Rectal smooth muscle tissue (tissue), 1 donor: ENCODE measurements around the gene NOX1.

Source experiments
- H3K27ac ChIP-seq: one replicate; pipeline ENCODE4 v1.7.0; 2013; ENCODE audit warnings: low read depth, low read length, inconsistent platforms
- H3K27me3 ChIP-seq: one replicate; pipeline ENCODE4 v1.7.0; 2013; ENCODE audit warnings: low read length; ENCODE audit not compliant: control insufficient read depth, insufficient read depth
- H3K36me3 ChIP-seq: one replicate; pipeline ENCODE4 v1.7.0; 2013; ENCODE audit warnings: low read length; ENCODE audit not compliant: control insufficient read depth, insufficient read depth
- H3K4me1 ChIP-seq: one replicate; pipeline ENCODE4 v1.7.0; 2013; ENCODE audit warnings: low read length; ENCODE audit not compliant: control insufficient read depth, insufficient read depth
- H3K4me3 ChIP-seq: one replicate; pipeline ENCODE4 v1.7.0; 2013; ENCODE audit warnings: low read length
- H3K9ac ChIP-seq: one replicate; pipeline ENCODE4 v1.7.0; 2013; ENCODE audit warnings: low read length

Gene NOX1

GRCh38 chrX:100874325-100874724, at the start of gene NOX1:
Gene NOX1 (minus strand): TSS chrX:100874359. CDS start chrX:100874139, 220 bp downstream.
- no peak within 1 kb of the TSS for H3K4me3 ChIP-seq
- no peak within 1 kb of the TSS for H3K27ac ChIP-seq

GRCh38 chrX:100915562-100915961, 41.4 kb upstream of the NOX1 start:
- no peak overlapping the region for H3K9ac ChIP-seq
- no peaks in the 10 kb centered on the region for H3K36me3 ChIP-seq
- H3K27ac ChIP-seq = no peak overlapping the region
- no peak overlapping the region for H3K4me3 ChIP-seq
- peaks cover 2% of the 10 kb centered on the region for H3K27me3 ChIP-seq
- H3K4me1 ChIP-seq = no peaks in the 10 kb centered on the region

More at GRCh38 chrX:100874325-100874724, at the start of gene NOX1:
- H3K27me3 ChIP-seq = no peaks in the 10 kb centered on the region
- H3K36me3 ChIP-seq = no peaks in the 10 kb centered on the region
- H3K9ac ChIP-seq = no peak within 1 kb of the TSS
- H3K4me1 ChIP-seq = no peaks in the 10 kb centered on the region

GRCh38 chrX:100913111-100913510, 39.0 kb upstream of the NOX1 start:
- H3K4me1 ChIP-seq = no peaks in the 10 kb centered on the region
- peaks cover 2% of the 10 kb centered on the region for H3K27me3 ChIP-seq

GRCh38 chrX:100911731-100912130, 37.6 kb upstream of the NOX1 start:
- H3K27ac ChIP-seq = no peak overlapping the region

More at GRCh38 chrX:100913111-100913510, 39.0 kb upstream of the NOX1 start:
- no peak overlapping the region for H3K4me3 ChIP-seq
- no peak overlapping the region for H3K9ac ChIP-seq
- H3K27ac ChIP-seq = no peak overlapping the region
- H3K36me3 ChIP-seq = no peaks in the 10 kb centered on the region

GRCh38 chrX:100905620-100906019, 31.5 kb upstream of the NOX1 start:
- no peak overlapping the region for H3K27ac ChIP-seq
- H3K36me3 ChIP-seq = no peaks in the 10 kb centered on the region
- H3K27me3 ChIP-seq = no peaks in the 10 kb centered on the region
- H3K9ac ChIP-seq = no peak overlapping the region
- H3K4me1 ChIP-seq = no peaks in the 10 kb centered on the region
- no peak overlapping the region for H3K4me3 ChIP-seq

More at GRCh38 chrX:100911731-100912130, 37.6 kb upstream of the NOX1 start:
- Histone ChIP-seq H3K4me3 (no peak overlapping the region), H3K9ac (no peak overlapping the region), H3K36me3 (no peaks in the 10 kb centered on the region), H3K4me1 (no peaks in the 10 kb centered on the region), H3K27me3 (peaks cover 2% of the 10 kb centered on the region)

GRCh38 chrX:100904433-100904832, 30.3 kb upstream of the NOX1 start:
- H3K36me3 ChIP-seq = no peaks in the 10 kb centered on the region
- H3K27ac ChIP-seq = no peak overlapping the region
- H3K4me1 ChIP-seq = no peaks in the 10 kb centered on the region
- H3K9ac ChIP-seq = no peak overlapping the region
- no peak overlapping the region for H3K4me3 ChIP-seq
- no peaks in the 10 kb centered on the region for H3K27me3 ChIP-seq

- Histone ChIP-seq H3K4me1 (no peaks in the 10 kb centered on the region), H3K27ac (no peak overlapping the region), H3K4me3 (no peak overlapping the region), H3K9ac (no peak overlapping the region), H3K36me3 (no peaks in the 10 kb centered on the region), H3K27me3 (no peaks in the 10 kb centered on the region)
Measured at GRCh38 chrX:100895365-100896075, 21.4 kb upstream of the NOX1 start.

- no peak overlapping the region for H3K9ac ChIP-seq
- H3K27me3 ChIP-seq = no peaks in the 10 kb centered on the region
- no peaks in the 10 kb centered on the region for H3K36me3 ChIP-seq
- H3K27ac ChIP-seq = no peak overlapping the region
- H3K4me1 ChIP-seq = no peaks in the 10 kb centered on the region
- H3K4me3 ChIP-seq = no peak overlapping the region
Measured at GRCh38 chrX:100883654-100884053, 9.5 kb upstream of the NOX1 start.

GRCh38 chrX:100880368-100880767, 6.2 kb upstream of the NOX1 start:
- no peaks in the 10 kb centered on the region for H3K27me3 ChIP-seq
- H3K9ac ChIP-seq = no peak overlapping the region
- H3K4me1 ChIP-seq = no peaks in the 10 kb centered on the region
- no peak overlapping the region for H3K4me3 ChIP-seq
- H3K36me3 ChIP-seq = no peaks in the 10 kb centered on the region
- H3K27ac ChIP-seq = no peak overlapping the region

- Histone ChIP-seq H3K9ac (no peak overlapping the region), H3K36me3 (no peaks in the 10 kb centered on the region), H3K4me3 (peak overlapping the region; percentile 13), H3K27ac (no peak overlapping the region), H3K4me1 (no peaks in the 10 kb centered on the region), H3K27me3 (no peaks in the 10 kb centered on the region)
Measured at GRCh38 chrX:100871594-100872560, 2.3 kb downstream of the NOX1 start.

- Histone ChIP-seq H3K36me3 (no peaks in the 10 kb centered on the region), H3K4me3 (no peak overlapping the region), H3K27me3 (no peaks in the 10 kb centered on the region), H3K27ac (no peak overlapping the region), H3K9ac (no peak overlapping the region), H3K4me1 (peaks cover under 1% of the 10 kb centered on the region)
Measured at GRCh38 chrX:100870527-100870926, 3.6 kb downstream of the NOX1 start.

GRCh38 chrX:100868273-100868672, 5.9 kb downstream of the NOX1 start:
- Histone ChIP-seq H3K4me3 (no peak overlapping the region), H3K27me3 (no peaks in the 10 kb centered on the region), H3K27ac (no peak overlapping the region), H3K4me1 (peaks cover 9% of the 10 kb centered on the region), H3K9ac (no peak overlapping the region), H3K36me3 (no peaks in the 10 kb centered on the region)
